GM18907 (cell line): ENCODE measurements around the gene UNC93A.
"Not testable (repeated sequence)": the region's sequence is repeated elsewhere in the genome, so short reads cannot be mapped to it uniquely, and the experiment has no call there.

Experiments used
- ATAC-seq: cut with Tn5 transposase; IDR thresholded peaks from one replicate; pipeline ENCODE4 v1.9.1; 2021; ENCODE audit warnings: mild to moderate bottlenecking, moderate library complexity; ENCODE audit not compliant: unreplicated experiment

Gene UNC93A

DNA sequence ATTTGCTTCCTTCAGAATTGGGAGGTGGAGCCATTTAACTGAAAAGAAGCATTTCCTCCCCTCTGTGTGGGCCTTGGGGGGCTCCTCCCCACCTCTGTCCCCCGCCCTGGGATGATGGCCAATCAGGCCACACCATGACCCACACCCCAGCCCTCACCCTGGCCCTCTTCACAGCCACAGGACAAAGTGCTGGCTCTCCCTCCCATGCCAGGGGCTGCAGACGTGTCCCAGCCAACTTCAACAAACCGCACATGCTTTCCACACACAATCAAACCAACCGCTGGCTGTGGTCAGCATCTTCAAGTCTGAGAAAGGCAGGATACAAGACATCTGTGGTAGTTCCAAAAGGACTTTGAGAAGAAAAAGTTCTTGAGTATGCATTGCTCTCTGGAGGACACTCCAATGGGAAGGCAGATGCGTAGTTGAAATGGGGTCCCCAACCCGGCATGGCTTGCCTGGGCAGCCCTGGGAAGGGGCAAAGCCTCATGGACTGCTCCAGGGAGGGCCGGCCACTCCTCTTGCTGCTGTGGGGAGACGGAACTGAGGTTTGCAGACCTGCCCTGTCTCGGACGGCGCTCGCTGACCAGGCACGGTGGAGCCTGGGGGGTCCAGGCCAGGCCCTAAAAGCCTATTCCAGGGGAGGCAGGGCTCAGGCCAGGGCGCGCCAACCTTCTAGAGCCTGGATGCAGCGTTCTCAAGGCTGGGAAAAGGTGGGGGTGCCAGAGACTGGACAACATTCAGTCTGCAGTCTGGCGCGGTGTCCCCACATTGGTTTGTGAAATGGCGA is 45.9 kb downstream of the UNC93A start:
- no peak for ATAC-seq

DNA sequence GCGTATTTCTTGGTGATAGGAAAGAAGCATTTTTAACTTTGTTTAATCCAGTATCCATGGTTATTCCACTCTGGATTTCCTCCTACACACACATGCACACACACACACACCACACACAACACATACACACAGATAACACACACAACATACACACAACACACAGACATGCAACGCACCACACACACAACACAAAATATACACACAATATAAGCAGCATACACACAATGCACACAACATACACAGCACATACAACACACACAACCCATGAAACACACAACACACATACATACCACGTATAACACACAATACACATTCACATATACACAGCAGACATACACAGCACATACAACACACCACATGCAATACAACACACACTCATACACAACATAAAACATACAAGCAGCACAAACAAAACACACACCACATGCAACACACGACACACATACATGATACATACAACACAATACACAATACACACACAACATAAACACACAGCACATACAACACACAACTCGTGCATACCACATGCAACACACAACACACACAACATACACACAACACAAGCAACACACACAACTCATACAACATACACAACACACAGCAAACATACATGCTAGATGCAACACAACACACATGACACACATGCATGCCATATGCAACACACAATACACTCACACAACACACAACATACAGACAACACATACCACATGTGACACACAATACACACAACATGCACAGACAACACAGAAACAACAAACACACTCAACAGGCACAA is 46.7 kb downstream of the UNC93A start:
- no peak for ATAC-seq

DNA sequence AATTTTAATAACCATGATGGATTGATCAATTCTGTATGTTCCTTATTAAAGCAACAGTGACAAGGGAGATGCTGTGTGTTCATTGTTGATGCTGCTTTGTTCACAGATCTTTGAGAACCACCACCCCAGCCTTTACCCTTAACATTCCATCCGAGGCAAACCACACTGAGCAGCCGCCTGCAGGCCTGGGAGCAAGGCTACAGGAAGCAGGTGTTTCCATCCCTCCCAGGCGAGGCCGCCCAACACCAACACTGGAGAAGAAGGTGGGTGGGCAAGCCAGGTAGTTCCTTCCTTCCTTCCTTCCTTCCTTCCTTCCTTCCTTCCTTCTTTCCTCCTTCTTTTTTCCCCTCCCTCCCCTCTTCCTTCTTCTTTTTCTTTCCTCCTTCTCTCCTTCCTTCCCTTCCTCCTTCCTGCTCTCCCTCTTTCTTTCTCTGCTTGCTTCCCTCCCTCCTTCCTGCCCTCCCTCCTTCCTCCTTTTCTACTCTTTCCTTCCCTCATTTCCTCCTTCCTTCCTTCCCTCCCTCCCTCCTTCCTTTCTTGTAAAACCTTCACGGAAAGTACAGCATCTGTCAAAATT is 47.5 kb downstream of the UNC93A start:
- no peak for ATAC-seq

DNA sequence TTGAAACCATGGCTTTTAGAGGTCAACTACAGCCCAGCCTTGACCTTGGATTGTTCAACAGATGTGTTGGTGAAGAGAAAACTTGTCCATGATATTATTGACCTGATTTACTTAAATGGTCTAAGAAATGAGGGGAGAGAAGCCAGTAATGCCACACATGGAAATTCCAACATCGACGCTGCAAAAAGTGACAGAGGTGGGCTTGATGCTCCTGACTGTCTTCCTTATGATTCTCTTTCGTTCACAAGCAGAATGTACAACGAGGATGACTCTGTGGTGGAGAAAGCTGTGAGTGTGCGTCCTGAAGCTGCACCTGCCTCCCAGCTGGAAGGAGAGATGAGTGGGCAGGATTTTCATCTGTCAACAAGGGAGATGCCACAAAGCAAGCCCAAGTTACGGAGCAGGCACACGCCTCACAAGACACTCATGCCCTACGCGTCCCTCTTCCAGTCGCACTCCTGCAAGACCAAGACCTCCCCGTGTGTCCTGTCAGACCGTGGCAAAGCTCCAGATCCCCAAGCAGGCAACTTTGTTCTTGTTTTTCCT is 50.0 kb downstream of the UNC93A start:
- no peak for ATAC-seq

DNA sequence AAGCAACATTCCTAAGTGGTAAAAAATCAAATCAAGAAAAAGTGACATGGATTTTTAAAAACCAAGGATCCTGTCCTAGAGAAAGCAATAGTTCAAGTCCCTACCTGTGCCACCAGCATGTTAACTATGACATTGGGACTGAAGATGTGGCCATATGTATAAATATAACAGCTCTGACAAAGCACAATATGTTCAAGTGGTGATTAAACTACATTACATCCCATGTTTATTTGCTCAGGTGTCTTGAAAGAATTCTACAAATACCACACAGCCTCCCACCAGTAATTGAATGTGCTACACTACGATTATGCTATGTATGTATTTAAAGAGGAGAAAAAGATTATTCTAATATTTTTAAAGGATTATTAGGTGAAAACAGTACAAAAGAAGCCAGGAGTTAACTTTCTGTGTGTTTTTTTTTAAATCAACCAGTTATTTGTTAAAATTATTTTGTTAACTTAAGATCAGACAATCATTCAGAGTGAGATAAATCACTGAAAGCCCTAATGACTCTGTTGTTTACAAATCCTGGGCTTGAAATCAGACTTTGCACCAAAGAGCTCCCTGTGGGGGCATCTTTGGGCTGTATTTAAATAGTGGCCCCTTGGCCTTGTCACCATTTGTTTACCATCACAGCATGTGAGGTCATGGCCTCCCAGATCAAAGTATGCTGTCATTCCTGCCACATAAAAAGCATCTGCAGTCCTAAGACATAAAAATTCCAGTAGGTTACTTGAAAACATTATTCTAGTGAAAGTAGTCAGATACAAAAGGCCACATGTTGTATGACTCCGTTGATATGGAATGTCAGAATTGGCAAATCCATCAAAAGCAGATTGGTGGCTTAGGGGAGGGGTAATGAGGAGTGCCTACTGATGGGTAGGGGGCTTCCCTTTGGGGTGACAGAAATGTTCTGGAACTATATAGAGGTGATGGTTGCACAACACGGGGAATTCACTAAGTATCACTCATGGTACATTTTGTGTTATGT is 50.8 kb downstream of the UNC93A start:
- no peak for ATAC-seq

DNA sequence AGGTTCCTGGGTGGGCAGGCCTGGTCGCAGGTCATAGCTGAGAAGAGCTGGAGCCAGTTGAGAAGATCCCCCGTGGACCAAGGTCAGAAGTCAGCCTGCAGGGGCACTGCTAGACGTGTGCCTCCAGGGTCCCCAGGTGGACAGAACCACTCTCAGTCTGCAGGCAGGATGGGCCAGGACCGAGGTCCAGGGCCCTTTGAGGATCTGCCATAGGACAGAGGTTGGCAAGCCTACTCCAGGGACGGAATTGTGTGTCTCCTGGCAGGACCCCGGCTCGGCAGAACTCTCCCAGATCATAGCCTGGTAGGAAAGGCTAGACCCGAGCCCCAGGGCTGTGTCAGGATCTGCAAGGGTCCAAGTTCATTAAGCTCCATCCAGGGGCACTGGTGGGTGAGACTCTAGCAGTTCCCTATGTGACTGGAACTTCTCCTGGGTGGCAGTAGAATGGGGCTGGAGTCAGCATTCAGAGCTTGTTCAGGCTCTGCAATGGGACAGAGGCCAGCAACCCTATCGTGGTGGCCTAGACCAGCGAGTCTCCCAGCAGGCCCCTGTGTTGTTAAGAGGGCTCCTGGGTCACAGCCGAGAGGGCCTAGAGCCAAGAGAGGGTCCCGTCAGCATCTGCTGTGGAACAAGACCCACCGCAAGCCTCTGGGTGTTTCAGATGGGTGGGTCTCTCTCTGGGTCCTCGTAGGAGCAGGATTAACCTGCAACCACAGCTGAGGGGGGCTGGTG is 51.9 kb downstream of the UNC93A start:
- no peak for ATAC-seq

DNA sequence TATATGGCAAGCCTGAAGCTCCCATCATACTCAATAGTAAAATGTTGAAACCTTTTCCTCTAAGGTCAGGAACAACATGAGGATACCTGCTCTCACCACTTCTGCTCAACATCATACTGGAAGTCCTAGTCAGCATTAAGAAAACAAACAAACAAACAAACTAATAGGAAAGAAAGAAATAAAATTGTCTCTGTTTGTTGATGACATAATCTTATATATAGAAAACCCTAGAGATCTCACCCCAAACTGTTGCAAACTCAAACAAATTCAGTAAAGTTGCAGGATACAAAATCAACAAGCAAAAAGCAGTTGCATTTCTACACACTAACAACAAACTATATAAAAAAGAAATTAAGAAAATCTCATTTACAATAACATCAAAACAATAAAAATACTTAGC is 54.2 kb downstream of the UNC93A start:
- no peak for ATAC-seq

DNA sequence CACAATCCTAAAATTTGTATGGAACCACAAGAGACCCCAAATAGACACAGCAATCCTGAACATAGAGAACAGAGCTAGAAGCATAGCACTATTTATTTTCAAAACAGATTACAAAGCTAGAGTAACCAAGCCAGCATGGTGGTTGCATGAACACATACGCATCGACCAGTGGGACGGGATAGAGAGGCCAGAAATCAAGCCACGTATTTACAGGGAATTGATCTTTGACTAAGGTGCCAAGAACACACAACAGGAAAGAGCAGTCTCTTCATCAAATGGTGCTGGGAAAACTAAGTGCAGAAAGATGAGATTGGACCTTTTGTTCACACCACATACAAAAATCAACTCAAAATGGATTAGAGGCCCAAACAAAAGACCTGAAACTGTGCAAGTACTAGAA is 54.8 kb downstream of the UNC93A start:
- ATAC-seq: no peak

DNA sequence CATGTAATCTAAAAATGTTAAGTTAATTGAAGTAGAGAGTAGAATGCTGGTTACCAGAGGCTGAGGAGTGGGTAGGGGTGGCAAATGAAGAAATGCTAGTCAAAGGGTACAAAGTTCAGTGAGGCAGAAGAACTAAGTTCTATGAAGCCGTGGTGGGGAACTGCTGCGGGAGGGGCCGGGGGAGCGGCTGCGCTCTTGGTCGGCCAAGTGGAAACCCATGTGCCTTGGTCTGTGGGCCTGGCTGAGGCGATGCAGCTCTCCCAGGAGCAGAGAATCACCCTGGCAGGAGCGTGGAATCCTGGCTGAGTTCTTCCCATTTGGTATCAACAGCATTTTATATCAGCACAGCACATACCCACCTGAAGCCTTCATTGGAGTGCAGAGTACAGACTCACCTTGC is 56.1 kb downstream of the UNC93A start:
- ATAC-seq: no peak

DNA sequence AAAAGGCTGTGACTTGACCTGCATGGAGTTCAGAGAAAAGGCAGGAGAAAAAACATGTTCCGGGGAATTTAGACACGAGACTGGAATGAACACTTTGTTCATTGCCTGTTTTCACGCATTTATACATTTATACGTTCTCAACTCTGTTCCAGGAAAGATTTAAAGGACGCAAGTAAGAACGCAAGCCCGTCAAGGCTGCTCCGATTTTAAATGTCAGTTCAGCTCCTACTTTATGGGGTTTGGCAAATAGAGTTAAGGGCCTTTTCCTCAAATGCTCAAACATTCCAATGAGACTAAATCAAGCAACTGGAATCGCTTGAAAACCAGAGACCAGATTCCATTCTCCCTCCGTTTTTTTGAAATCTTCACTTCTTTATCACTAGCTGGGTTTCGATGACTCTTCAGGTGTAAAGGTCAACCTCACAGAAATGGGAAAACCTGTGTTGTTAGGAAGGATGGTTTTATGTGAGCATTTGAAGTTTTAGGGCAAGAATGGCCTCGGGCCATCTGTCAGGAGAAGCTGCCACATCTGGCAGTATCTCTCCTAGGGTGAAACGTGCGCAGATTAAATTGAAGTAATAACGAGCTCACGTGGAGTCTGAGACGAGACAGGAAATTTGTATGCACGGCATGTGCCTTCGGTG is 58.6 kb downstream of the UNC93A start:
- ATAC-seq: no peak

DNA sequence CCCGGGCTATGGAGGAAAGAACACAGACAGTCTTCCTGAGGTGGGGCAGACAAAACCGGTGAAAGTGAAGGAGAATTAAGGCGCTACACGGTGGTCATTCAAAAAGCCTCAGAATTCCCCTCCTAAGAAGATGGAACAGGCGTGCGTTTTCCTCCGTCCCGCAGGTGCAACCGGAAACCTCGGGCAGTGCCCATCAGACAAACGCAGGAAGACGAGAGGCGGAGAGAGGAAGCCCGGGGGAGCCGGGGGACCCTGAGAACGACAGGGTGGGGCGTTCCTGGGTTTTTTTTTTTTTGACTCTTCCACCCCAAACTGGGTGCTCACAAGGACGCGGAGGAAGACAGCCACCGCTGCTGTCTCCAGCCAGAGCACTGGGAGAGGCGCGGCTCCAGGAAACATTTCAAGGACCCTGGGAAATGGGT is 59.2 kb downstream of the UNC93A start:
- no peak for ATAC-seq

DNA sequence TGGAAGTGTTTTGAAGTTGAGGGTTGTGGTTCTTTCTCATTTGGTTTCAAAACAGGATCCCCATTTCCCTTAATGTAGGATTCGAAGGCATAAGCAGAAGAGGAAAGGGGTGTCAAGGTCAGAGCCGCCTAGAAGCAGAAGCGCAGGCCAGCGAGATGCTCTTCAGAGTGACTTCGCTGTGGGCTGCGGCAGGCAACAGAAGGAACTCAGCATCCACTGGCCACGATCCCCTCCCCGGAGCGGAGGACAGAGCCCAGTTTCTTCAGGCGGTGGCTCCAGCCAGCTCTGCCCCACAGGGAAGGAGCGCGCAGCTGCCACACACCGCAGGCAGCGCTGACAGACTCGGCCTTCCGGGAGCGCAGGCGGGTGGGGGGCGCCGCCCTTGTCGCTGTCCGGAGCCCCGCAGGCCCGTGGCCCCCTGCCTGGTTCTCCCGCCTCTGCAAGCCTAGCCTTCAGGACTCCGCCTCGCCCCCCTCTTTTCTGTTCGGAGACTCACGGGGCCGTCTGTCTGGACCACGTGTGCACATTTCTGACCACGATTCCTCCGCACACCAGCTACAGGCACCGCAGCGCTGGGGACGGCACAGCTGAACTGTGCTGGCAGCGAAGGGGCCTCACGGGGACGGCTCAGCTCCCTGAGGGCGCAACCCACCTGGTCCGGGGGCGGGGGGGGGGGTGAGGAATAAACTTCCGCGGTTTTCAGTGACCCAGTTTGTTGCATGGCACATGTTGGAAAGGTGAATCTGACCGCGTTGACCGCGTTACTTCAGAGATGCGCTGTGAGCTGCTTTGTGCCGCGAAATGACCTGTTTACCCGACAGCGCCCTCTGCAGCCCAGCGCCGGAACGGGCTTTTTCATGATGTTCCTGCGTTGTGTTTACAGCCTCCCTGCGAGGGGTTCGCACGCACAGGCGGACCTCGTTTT is 59.9 kb downstream of the UNC93A start:
- ATAC-seq: peak; percentile 72

DNA sequence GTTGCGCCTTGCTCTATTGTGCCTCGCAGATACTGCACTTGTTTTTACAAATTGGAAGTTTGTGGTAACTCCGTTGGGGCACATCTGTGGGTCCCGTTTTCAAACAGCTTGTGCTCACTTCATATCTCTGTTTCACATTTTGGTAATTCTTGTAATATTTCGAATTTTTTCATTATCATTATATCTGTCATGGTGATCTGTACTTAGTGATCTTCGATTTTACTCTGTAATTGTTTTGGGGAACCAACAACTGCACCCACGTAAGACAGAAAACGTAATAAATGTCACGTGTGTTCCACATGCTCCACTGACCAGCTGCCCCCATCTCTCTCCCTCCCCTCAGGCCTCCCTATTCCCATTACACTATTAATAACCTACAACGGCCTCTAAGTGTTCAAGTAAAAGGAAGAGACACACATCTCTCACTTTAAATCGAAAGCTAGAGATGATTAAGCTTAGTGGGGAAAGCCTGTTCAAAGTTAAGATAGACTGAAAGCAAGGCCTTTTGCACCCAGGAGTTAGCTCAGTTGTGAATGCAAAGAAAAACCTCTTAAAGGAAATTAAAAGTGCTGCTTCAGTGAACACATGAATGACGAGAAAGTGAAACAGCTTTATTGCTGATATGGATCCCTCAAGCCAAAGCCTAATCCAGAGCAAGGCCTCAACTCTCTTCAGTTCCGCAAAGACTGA is 60.7 kb downstream of the UNC93A start:
- ATAC-seq: no peak

DNA sequence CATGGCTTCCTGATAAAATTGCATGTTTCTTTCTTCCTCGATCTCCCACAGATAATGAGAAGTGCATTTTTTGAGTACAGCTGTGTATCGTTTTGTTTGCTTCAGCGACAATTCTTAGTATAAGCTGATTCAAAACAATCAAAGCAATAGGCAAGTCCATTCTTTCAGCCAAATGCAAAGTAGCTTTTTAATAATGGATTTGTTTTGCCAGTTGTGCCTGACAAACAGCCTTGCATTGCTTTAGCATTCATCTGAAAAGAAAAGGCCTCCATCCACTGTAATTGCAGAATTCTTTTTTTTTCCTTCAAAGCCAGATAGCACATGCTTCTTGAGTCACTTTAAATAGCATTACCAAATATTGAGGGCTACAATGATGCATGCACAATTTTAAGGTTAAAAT is 65.8 kb downstream of the UNC93A start:
- no peak for ATAC-seq

DNA sequence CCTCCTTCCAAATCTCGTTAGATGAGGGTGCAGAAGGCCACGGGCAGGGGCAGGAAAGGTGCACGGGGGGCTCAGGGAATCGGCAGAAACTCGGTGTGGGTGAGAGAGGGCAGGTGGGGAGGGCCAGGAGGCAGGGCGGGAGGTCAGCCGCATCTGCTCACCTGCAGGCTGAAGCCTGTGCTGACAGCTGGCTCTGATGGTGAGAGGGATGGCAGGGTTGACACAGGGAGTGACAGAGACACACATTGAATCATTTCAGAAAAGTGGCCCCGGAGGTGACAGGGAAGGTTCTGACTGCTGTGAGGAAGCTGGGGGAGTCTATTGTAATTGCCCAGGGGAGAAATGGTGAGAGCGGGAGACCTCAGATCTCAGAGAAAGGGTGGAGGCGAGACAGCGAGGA is 67.3 kb downstream of the UNC93A start:
- not testable (repeated sequence) for ATAC-seq

DNA sequence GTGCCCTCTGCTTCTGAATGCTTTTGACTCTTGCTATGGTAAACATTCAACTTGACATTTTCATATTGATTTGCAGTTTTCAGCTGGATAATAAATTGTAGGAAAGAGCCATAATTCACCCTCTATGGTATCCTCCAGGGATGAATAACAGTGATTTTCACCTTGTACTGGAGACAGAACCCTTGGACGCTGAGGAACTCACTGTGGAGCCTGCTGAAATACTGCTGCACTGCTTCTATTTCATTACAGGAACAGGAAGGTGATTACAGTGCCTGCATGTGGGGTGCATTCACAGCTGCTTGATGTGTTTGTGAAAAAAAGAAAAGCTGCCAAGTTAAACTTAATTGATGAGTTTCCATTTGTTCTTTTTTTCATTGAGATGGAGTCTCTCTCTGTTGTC is 70.1 kb downstream of the UNC93A start:
- not testable (repeated sequence) for ATAC-seq
